D721Med (cell line): ENCODE measurements around the gene CFAP65.

Experiments
- DNase-seq: peaks from one replicate; pipeline ENCODE4 v3.0.0; 2011; ENCODE audit warnings: low spot score; ENCODE audit not compliant: insufficient read length
- FAIRE-seq: peaks from 2 replicates; lab custom pipeline; 2011; peaks lifted over from hg19 to GRCh38; lab: Jason Lieb, UNC
- TF ChIP-seq, protein P1 (sequence below): IDR thresholded peaks from 2 replicates; pipeline ENCODE4 v1.5.1; 2012; ENCODE audit warnings: mild to moderate bottlenecking, control low read depth; ENCODE audit not compliant: insufficient read depth; ENCODE audit errors: missing control alignments

Gene CFAP65

DNA sequence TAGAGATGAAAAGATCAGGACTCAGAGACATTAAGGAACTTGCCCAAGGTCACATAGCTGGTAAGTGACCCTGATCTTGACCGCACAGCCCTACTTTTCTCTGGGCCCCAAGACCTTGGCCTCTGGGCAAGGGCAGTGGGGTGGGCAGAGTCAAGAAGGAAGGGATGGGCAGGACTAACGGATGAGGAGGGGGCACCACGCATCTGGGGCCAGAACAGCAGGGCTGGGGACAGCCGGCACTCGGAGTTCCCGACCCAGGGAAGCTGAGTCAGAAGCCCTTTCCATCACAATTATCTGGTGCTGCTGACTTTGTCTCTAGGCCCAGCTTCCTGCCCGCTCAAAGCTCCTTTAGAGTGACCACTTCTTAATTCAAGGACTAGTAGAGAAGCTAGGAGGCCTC is 14.4 kb downstream of the CFAP65 start:
- TF ChIP-seq, protein P1, sequence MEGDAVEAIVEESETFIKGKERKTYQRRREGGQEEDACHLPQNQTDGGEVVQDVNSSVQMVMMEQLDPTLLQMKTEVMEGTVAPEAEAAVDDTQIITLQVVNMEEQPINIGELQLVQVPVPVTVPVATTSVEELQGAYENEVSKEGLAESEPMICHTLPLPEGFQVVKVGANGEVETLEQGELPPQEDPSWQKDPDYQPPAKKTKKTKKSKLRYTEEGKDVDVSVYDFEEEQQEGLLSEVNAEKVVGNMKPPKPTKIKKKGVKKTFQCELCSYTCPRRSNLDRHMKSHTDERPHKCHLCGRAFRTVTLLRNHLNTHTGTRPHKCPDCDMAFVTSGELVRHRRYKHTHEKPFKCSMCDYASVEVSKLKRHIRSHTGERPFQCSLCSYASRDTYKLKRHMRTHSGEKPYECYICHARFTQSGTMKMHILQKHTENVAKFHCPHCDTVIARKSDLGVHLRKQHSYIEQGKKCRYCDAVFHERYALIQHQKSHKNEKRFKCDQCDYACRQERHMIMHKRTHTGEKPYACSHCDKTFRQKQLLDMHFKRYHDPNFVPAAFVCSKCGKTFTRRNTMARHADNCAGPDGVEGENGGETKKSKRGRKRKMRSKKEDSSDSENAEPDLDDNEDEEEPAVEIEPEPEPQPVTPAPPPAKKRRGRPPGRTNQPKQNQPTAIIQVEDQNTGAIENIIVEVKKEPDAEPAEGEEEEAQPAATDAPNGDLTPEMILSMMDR: no peak
- no peak for DNase-seq
- FAIRE-seq: no peak

DNA sequence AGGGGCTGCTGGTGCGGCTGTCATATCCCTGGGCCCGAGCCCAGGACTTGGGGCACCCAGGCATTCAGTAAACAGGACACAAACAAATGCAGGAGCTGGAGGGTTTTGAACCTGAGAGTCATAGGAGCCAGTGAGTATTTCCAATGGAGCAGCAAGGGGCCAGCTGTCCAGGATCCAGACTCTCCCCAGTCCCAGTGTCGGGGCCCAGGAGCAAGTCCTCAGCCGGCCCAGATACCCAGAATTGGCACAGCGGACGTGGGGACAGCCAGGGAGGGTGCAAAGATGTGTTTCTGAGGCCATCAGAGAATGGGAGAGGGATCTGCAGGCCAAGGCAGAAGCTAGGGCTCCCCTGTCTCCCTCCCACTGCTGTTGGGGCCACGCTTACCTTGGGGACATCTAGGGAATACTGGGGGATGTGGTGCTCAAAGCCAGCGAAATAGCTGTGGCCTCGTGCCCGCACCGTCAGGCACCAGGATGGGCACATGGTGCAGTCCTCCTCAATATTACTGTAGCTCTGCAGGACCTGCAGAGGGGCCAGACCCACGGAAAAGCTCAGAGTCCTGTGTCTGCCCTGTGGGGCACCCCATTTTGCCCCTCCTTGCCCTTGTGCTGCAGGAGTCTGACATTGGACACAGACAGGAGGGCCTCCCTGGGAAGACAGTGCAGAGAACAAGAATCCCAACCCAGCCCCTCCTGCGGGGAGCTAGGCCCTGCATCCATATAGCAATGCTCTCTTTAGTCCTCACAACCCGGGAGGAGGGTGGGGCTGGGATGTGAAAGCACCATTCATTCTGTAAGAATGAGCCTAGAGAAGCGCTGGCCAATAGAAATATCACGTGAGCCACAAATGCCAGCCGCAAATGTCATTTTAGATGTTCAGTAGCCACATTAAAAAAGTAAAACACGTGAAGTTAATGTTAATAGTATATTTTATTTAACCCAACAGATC is 15.4 kb downstream of the CFAP65 start:
- TF ChIP-seq, protein P1: no peak
- no peak for DNase-seq
- no peak for FAIRE-seq

DNA sequence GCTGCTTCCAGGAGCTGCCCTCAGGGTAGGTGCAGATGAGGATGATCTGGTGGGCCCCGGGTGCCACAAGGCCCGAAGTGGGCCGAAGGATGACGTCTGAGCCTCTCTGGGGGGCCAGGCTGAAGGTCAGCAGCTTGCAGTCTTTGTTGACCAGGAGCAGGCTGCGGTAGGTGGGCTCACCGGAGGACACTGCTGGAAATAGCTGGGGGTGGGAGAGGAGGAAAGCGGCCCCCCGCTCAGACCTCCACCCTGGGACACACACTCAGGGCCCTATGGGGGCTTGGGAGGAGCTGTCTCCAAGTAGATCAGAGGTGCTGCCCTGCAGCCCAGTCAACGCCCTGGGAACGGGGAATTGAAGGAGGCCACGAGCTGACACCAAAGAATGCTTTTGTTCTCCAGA is 17.3 kb downstream of the CFAP65 start:
- TF ChIP-seq, protein P1: no peak
- DNase-seq (no peak), FAIRE-seq (no peak)

DNA sequence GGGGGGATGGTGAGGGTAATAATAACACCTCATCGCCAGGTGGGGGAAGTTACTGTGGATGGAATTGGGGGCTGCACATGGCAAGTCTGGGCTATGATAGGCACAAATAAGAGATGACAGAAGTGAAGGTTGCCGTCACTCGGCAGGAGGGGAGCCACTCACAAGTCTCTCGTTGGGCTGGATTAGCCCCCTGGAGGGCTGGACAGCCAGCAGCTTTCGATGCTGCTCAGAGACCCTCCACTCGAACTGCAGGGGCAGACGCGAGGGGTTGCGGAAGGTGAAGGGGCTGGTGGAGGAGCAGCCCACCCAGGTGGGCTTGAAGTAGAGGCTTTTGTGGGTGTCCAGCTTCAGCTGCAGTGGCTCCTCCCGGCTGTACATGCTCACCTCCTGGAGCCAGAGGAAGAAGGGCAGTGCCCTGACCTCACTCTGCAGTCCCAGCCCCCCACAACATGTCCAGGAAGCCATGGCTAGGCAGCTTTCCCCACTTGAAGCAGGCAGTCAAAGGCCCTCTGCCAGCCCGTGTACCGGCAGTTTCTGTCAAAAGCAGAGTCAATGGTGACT is 18.2 kb downstream of the CFAP65 start:
- FAIRE-seq (no peak), DNase-seq (no peak)
- TF ChIP-seq, protein P1: no peak

DNA sequence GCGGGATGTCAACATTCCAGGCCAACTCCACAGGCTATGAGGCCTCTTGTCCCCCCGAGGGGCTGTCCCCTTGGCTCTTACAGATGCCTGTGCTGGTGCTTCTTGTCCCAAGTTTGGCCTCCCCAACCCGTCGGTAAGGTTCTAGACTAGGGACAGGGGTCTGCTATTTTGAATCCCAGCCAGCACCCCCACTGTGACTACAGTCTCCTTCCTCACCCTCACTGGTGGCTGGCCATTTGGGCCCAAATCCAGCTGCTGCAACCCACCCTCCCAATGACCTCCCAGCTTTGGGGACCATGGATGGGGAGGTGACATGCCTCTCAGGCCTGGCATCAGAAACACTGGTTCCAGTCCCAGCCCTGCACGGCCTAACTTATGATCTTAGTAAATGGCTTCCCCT is 18.7 kb downstream of the CFAP65 start:
- TF ChIP-seq, protein P1: no peak
- DNase-seq (no peak), FAIRE-seq (no peak)

DNA sequence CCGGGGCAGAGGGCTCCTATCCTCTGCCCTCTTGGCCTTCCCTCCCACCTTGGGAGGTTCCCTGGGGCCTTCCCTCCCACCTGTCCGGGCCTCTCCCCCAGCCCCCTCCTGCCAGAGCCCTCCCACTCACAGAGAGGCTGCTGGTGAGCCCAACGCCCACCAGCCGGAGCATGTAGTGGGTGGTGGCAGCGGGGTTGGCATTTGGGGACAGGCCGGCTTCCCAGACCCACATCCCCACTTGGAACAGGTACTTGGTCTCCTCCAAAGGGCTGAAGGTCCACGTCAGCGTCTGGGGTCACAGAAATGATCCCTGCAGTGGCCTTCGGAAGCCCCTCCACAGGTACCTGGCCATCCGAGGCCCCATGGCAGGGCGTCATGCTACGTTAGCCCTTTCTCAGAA is 19.3 kb downstream of the CFAP65 start:
- DNase-seq (no peak), FAIRE-seq (no peak)
- TF ChIP-seq, protein P1: no peak

DNA sequence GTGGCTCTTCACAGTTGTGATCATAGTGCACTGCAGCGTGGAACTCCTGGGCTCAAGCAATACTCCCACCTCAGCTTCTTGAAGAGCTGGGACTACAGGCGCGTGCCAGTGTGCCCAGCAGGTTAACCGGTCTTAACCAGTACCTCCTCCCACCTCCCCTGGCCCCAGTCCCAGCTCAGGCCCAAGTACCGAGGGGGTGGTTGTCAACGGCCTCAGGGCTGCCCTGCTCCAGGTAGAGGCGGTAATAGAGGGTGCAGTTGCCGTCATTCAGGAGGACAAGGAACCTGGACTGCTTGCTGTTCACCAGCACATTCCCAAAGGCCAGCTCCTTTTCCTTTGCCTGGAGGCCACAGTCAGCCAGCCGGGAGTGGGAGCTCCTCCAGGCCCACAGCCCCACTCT is 19.7 kb downstream of the CFAP65 start:
- TF ChIP-seq, protein P1: no peak
- no peak for DNase-seq
- no peak for FAIRE-seq
